HepG2 (cell line): ENCODE measurements around the gene SMIM44. TPM values are rescaled to one million over a fixed set of nuclear protein-coding genes. Genes with fewer than 3 reads are reported as not detected.

Source experiments
- ATAC-seq: fragments of 200-7000 bp; cut with Tn5 transposase; 3 replicates; pipeline ENCODE4 v1.9.1; 2020; ENCODE audit warnings: mild to moderate bottlenecking, moderate library complexity
- BruUV-seq: library from RNA; stranded (reverse); fragments of 400-500 nt; replicated peaks from 2 replicates; lab custom pipeline; 2021; lab: Mats Ljungman, UMichigan
- CTCF ChIA-PET: fragments of 300-600 bp; formaldehyde crosslinking; extraction: SDS; loops from one replicate; lab custom pipeline; 2021; ENCODE audit warnings: low total read pairs, inconsistent platforms, low intra/inter-chr PET ratio; lab: Yijun Ruan, JAX
- POLR2A ChIA-PET: fragments of 350-600 bp; sonication (Branson Sonifier 250); formaldehyde crosslinking; loops from one replicate; lab custom pipeline; 2020; ENCODE audit warnings: antibody characterized with exemption, inconsistent platforms; lab: Yijun Ruan, JAX
- DNase-seq: peaks from one replicate; pipeline ENCODE4 v3.0.0-alpha.2; 2015; ENCODE audit warnings: low spot score
- FAIRE-seq: peaks from 3 replicates; lab custom pipeline; 2011; peaks lifted over from hg19 to GRCh38; lab: Jason Lieb, UNC
- H2AFZ ChIP-seq: one replicate; pipeline ENCODE4 v1.6.1; 2011; ENCODE audit warnings: low read length, inconsistent platforms
- H3K27ac ChIP-seq: fragments of 300-600 bp; 3 replicates; pipeline ENCODE4 v1.8.0; 2011; ENCODE audit warnings: mixed run types, mild to moderate bottlenecking, mixed read lengths, low read length, inconsistent platforms; ENCODE audit not compliant: insufficient read depth; ENCODE audit errors: extremely low read length
- H3K27me3 ChIP-seq, 2 experiments: fragments of 200-600 bp in 1 of 2; 2 replicates in 1 of 2; 3 replicates in 1 of 2; pipeline versions ENCODE4 v1.6.0 to v1.8.0; 2011; ENCODE audit warnings: low read length in 2 of 2, mild to moderate bottlenecking in 2 of 2, moderate library complexity in 2 of 2, inconsistent platforms in 1 of 2; ENCODE audit not compliant: insufficient read depth in 2 of 2, control insufficient read depth in 1 of 2
- H3K36me3 ChIP-seq, 2 experiments: fragments of 200-600 bp in 1 of 2; replicated peaks in 1 of 2; 2 replicates in 1 of 2; 3 replicates in 1 of 2; pipeline versions ENCODE4 v1.5.1 to v1.8.0; 2011; ENCODE audit warnings: low read length in 2 of 2, inconsistent platforms in 1 of 2; ENCODE audit not compliant: insufficient read depth in 2 of 2, control insufficient read depth in 1 of 2
- H3K4me1 ChIP-seq: 2 replicates; pipeline ENCODE4 v1.5.1; 2012; ENCODE audit warnings: low read length, inconsistent platforms; ENCODE audit not compliant: insufficient read depth
- H3K4me2 ChIP-seq: 2 replicates; pipeline ENCODE4 v1.6.0; 2011; ENCODE audit warnings: low read depth, low read length, inconsistent platforms
- H3K4me3 ChIP-seq, 3 experiments: fragments of 200-600 bp in 1 of 3; sonication (generic), shearing (Covaris generic) in 1 of 3; replicated peaks in 1 of 3; 2 replicates each; pipeline ENCODE4 v1.5.1; 2011 to 2016; ENCODE audit warnings: low read length in 3 of 3, inconsistent platforms in 2 of 3, low read depth in 2 of 3, mild to moderate bottlenecking in 2 of 3, control low read depth in 1 of 3, mixed read lengths in 1 of 3; ENCODE audit not compliant: insufficient read depth in 1 of 3
- H3K79me2 ChIP-seq: one replicate; pipeline ENCODE4 v1.6.1; 2011; ENCODE audit warnings: low read length, inconsistent platforms; ENCODE audit not compliant: insufficient read depth
- H3K9ac ChIP-seq: 2 replicates; pipeline ENCODE4 v1.6.0; 2011; ENCODE audit warnings: mild to moderate bottlenecking, low read depth, low read length, inconsistent platforms; ENCODE audit not compliant: insufficient read depth
- H3K9me3 ChIP-seq: 2 replicates; pipeline ENCODE4 v1.5.1; 2012; ENCODE audit warnings: mild to moderate bottlenecking, low read length
- H4K20me1 ChIP-seq: 2 replicates; pipeline ENCODE4 v1.6.0; 2011; ENCODE audit warnings: inconsistent platforms, mild to moderate bottlenecking, low read length, moderate library complexity; ENCODE audit not compliant: insufficient read depth
- ATF4 ChIP-seq, 2 experiments: fragments of 450-650 bp in 1 of 2; sonication (generic) in 1 of 2; formaldehyde crosslinking; IDR thresholded peaks; 2 replicates each; pipeline versions ENCODE4 v1.5.0 to v1.8.0; 2020 to 2022; ENCODE audit warnings: mild to moderate bottlenecking in 1 of 2, missing genetic modification reagents in 1 of 2
- TFE3 ChIP-seq: IDR thresholded peaks from 2 replicates; pipeline ENCODE4 v1.6.1; 2016
- ZNF646 ChIP-seq: sonication (generic); formaldehyde crosslinking; IDR thresholded peaks from 2 replicates; pipeline ENCODE4 v1.9.0; 2021; ENCODE audit warnings: mild to moderate bottlenecking, missing genetic modification reagents
- ZNF687 ChIP-seq: sonication (generic); formaldehyde crosslinking; IDR thresholded peaks from 2 replicates; pipeline ENCODE4 v1.5.1; 2020; ENCODE audit warnings: mild to moderate bottlenecking, missing genetic modification reagents, moderate library complexity
- WGBS: methylation state at CpG from one replicate; pipeline ENCODE4 v1.1.6; 2017; ENCODE audit warnings: low lambda C conversion rate; 5-methylcytosine and 5-hydroxymethylcytosine counted together
- in situ Hi-C: cut with HindIII; loops from 2 replicates; pipeline ENCODE4 v1.10.0; 2017; ENCODE audit warnings: low pct_unique_long_range_greater_than_20kb; ENCODE audit not compliant: extremely low pct_ligation_motif_present
- intact Hi-C: fragments of 100-400 bp; cut with micrococcal nuclease; formaldehyde crosslinking; loops from one replicate; pipeline ENCODE4 v1.10.0; 2022; ENCODE audit not compliant: unreplicated experiment
- polyA plus RNA-seq, 8 experiments: library from polyadenylated mRNA; depleted of rRNA in 3 of 8; stranded (reverse) in 7 of 8; unstranded in 1 of 8; fragments of >200 nt; fragmentation: Illumina TruSeq in 4 of 8; extraction: Trizol in 4 of 8; gene quantifications; 2 replicates each; pipeline versions ENCODE4 v1.2.1 to v1.2.3, GENCODE V29; 2011 to 2016; ENCODE audit warnings: low read depth in 4 of 8, missing spikeins in 1 of 8, mixed read lengths in 1 of 8; ENCODE audit not compliant: insufficient read depth in 1 of 8
- total RNA-seq, 5 experiments: library from RNA; depleted of rRNA; stranded (reverse); fragments of >200 nt; fragmentation: Illumina TruSeq; extraction: Trizol; gene quantifications; 2 replicates each; pipeline ENCODE4 v1.2.3, GENCODE V29; 2016; ENCODE audit warnings: low read depth in 1 of 5

The SMIM44 gene
- total and polyA plus RNA-seq, 2 of the 13 experiments (the other 11 are each of a cell fraction or from before 2014, with no cell fraction given): not detected

GRCh38 chr19:3451451-3451866, 31.8 kb downstream of the SMIM44 start (continued):
- TF ChIP-seq ZNF687 (CRISPR knock-in tag) (peak; percentile 30; the same call in 1 of the 2 replicates), ATF4 (CRISPR knock-in tag; IDR thresholded peaks at IDR 0.05) (0 out of 4 replicates have a peak, but pooled peaks of 1 of the 2 experiments have one; percentile 29)

DNA sequence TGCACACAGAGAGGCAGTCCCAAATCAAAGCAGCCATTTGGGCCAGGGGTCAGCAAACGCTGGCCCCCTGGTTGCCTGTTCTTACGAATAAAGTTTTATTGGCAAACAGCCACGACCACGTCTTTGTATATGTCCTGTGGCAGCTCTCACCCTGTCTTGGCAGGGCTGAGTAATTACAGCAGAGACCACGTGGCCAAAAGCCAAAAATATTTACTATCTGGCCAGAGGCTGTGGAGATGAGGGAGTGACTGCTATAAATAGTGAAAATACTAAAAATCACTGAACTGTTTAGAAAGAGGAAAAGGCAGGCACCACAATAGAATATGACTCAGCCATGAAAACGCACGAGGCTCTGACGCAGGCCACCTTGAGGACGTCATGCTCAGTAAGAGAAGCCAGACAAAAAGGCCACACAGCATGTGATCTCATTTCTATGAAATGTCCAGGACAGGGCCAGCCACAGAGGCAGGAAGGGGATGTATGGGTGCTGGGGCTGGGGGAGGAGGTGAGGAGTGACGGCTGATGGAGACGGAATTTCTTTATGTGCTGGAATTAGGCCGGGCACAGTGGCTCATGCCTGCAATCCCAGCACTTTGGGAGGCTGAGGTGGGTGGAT, 32.3 kb downstream of the SMIM44 start:
- H3K27me3 ChIP-seq: no peaks in the 10 kb centered on the region
- H3K4me3 ChIP-seq: no peak overlapping the region
- peaks cover 6 to 24% of the 10 kb centered on the region in 2 experiments; a peak in 4 of 5 replicates for H3K36me3 ChIP-seq
- POLR2A ChIA-PET: no interaction called here
- no peak for FAIRE-seq
- in situ Hi-C loops: no loop called here
- H2AFZ ChIP-seq: no peak overlapping the region
- no peaks in the 10 kb centered on the region for H3K9me3 ChIP-seq
- DNase-seq: peak; percentile 39
- H3K27ac ChIP-seq: peak overlapping the region; percentile 21
- no TSS peak for BruUV-seq
- 0 out of 2 replicates have a peak, but pooled peaks cover 2% of the 10 kb centered on the region for H4K20me1 ChIP-seq
- WGBS: 78% methylated on average over 12 of the region's 12 CpGs
- no peaks in the 10 kb centered on the region for H3K79me2 ChIP-seq
- H3K9ac ChIP-seq: no peak overlapping the region
- peak; percentile 35 for ATAC-seq
- peaks cover 16% of the 10 kb centered on the region for H3K4me1 ChIP-seq
- intact Hi-C loops: no loop called here
- CTCF ChIA-PET: no interaction called here
- no peak overlapping the region for H3K4me2 ChIP-seq
- 0 out of 2 replicates have a peak, but pooled peaks have one; percentile 5 for TF ChIP-seq TFE3 (CRISPR knock-in tag)
- no peak for TF ChIP-seq ZNF646 (CRISPR knock-in tag)
